CD1c-positive myeloid dendritic cell (primary cell): ENCODE measurements around the gene NCOA1.
"Not testable (repeated sequence)": the region's sequence is repeated elsewhere in the genome, so short reads cannot be mapped to it uniquely, and the experiment has no call there.

Experiments used
- DNase-seq: peaks from one replicate; pipeline ENCODE4 v3.0.0-alpha.2; 2016; ENCODE audit errors: extremely low spot score

NCOA1 gene

DNA sequence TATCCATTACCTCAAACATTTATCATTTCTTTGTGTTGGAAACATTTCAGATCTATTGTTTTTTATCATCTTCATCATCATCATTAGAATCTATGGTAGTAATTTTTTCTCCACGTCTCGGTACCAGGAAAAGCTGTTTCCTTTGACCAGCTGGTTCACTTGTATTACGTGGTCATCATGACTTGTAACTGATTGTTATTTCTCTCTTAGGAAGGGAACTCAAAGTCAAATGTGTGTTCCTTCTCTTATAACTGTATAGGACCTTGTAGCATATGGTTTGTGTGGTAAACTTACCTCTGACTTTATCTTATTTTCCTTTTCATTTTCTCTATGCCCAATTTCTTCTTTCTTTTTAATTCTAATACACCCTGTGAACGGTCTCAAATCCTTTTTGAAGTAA, 16.5 kb downstream of the NCOA1 start:
- no peak for DNase-seq

DNA sequence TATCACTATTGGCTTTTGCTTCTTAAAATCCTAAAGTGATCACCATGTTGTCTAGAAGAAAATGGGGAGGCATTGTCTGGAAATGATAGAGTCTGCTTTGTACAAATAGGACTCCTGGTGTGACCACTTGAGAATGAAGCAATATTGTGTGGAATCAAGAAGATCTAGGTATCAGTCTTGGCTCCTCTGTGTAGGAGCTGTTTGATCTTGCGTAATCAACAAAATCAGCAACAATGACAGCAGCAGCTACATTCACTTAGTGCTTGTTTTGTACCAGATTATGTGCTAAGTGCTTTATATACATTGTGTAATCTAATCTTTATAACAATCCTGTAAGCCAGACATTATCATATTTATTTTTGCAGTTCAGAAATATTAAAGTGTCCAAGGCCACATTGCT, 17.8 kb downstream of the NCOA1 start:
- DNase-seq: peak; percentile 19

GRCh38 chr2:24509425-24509824, 18.4 kb downstream of the NCOA1 start:
- DNase-seq: no peak

GRCh38 chr2:24509840-24510239, 18.8 kb downstream of the NCOA1 start:
- no peak for DNase-seq

- DNase-seq: no peak
Measured at GRCh38 chr2:24510771-24511170, 19.7 kb downstream of the NCOA1 start.

GRCh38 chr2:24511198-24511597, 20.1 kb downstream of the NCOA1 start:
- DNase-seq: no peak

DNA sequence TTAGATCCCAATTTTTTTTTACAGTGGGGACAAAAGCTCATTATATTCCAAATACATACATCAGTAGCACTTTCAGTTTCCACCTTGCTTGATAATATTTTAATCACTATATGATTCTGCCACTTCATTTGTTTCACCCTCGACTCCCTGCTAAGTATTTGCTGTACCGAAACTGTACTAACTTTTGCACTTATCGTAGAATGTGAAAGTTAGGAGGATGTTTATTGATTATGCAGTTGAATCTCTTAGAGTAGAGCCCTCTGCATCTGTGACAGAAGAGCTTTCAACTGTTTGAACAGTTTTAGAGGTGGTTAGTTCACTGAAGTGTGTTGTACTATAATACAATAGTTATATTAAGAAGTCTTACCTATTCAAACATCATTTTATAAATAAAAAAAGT, 20.8 kb downstream of the NCOA1 start:
- DNase-seq: no peak

- no peak for DNase-seq
Measured at GRCh38 chr2:24512404-24512803, 21.4 kb downstream of the NCOA1 start.

- no peak for DNase-seq
Measured at GRCh38 chr2:24512831-24513230, 21.8 kb downstream of the NCOA1 start.

DNA sequence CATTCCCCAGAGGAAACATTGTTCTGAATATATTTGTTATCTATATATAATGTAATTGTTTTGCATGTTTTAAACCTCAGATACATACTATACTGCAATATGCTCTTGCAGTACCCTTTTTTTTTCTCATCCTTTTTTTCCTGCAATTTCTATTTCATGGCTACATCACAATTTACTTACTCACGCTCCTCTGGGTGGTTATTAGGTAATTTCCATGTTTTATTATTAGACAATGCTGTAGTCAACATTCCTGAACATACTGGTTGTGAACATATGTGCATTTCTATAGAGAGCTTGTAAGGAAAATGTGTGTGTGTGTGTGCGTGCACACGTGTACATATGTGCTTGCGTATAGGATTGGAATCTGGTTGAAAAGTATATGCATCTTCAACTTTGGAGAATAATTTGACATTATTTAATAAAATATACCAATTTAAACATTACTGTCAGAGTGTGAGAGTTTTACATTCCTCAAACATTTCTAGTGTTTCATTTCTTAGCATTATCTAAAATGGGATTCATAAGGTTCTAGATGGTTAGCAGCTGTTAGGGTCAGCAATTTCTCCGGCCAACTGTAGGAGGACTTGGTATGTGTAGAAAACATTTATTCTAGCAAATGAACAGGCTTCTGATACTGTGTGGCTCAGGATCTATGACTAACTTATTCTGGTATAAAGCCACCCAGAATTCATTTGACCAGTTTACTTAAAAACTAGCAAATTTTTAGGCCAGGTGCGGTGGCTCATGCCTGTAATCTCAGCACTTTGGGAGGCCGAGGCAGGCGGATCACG, 22.4 kb downstream of the NCOA1 start:
- DNase-seq: no peak

DNA sequence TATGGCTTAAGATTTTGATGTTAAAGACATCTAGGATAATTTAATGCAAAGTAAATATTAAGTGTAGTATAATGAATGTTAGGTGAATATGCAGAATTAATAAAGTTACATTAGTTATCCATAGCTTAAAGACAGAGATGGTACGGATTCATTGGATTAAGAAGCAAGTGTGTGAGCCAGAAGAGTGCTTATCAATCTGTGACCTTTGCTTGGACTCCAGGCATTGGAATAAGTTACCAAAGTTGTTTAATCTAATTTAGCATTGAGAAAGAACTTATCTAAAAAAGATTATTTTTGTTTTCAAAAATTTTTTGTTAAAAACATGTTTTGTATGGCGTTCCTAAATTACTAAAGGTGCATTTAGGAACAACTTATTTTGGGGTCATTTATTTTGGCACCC, 23.8 kb downstream of the NCOA1 start:
- DNase-seq: no peak

DNA sequence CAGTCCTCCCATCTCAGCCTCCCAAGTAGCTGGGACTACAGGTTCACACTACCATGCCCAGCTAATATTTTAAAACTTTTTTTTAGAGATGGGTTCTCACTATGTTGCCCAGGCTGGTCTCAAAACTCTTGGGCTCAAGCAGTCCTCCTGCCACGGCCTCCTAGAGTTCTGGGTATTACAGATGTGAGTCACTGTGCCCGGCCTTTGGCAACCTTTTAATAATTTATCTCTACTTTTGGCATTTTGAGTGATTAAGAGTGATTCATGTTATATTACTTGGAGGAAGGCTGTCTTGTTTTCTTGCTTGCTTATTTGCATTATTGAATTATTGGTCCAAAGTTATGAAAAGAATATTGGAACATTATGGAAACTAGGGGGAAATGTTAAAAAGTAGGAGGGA, 24.3 kb downstream of the NCOA1 start:
- DNase-seq: no peak

GRCh38 chr2:24515831-24516230, 24.8 kb downstream of the NCOA1 start:
- peak; percentile 37 for DNase-seq

GRCh38 chr2:24517247-24517646, 26.2 kb downstream of the NCOA1 start:
- no peak for DNase-seq

GRCh38 chr2:24520175-24520574, 29.1 kb downstream of the NCOA1 start:
- no peak for DNase-seq

DNA sequence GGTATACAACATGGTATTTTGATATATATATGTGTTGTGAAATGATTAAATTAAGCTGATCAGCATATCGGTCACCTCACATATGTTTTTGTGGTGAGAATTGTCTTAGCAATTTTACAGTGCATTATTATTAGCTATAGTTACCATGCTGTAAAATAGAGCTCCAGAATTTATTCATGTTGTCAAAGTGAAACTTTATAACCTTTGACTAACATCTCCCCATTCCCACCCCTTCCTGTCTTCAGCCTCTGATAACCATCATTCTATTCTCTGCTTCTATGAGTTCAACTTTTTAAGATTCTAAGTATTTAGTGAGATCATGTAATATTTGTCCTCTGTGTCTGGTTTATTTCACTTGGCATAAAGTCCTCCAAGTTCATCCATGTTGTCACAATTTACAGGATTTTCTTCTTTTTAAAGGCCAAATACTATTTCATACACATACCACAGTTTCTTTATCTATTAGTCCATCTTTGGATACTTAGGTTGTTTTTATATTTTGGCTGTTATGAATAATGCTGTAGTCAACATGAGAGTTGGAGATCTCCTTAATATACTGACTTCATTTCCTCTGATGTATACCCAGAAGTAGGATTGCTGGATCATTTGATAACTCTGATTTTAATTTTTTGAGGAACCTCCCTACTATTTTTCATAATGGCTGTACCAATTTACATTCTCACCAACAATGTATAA, 30.3 kb downstream of the NCOA1 start:
- no peak for DNase-seq

- DNase-seq: no peak
Measured at GRCh38 chr2:24521975-24522639, 31.1 kb downstream of the NCOA1 start.

GRCh38 chr2:24527536-24527935, 36.5 kb downstream of the NCOA1 start:
- DNase-seq: no peak

DNA sequence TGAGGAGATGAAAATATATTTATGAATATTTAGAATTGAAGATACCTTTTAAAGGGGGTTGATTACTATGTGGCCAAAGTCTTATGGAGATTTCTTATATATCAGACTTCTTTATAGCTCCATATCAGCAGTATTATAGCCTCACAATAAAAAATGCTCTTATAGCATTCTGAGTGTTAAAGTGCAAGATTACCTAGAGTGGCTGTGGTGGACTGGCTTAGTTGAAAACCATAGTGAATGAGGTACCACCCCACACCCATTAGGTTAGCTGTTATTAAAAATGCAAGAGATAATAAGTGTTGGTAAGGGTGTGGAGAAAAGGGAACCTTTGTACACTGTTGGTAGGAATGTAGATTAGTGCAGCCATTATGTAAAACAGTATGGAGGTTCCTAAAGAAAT, 39.7 kb downstream of the NCOA1 start:
- no peak for DNase-seq

DNA sequence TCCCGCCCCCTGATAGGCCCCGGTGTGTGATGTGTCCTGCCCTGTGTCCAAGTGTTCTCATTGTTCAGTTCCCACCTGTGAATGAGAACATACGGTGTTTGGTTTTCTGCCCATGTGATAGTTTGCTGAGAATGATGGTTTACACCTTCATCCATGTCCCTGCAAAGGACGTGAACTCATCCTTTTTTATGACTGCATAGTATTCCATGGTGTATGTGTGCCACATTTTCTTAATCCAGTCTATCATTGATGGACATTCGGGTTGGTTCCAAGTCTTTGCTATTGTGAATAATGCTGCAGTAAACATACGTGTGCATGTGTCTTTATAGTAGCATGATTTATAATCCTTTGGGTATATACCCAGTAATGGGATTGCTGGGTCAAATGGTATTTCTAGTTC, 40.6 kb downstream of the NCOA1 start:
- not testable (repeated sequence) for DNase-seq

- not testable (repeated sequence) for DNase-seq
Measured at GRCh38 chr2:24532057-24532456, 41.0 kb downstream of the NCOA1 start.

- not testable (repeated sequence) for DNase-seq
Measured at GRCh38 chr2:24533574-24533973, 42.5 kb downstream of the NCOA1 start.

GRCh38 chr2:24538720-24539119, 47.7 kb downstream of the NCOA1 start:
- peak; percentile 20 for DNase-seq
